GM18498 (cell line): Measurements from ENCODE around the gene KIAA1614.

Experiments
- ATAC-seq: cut with Tn5 transposase; IDR thresholded peaks from one replicate; pipeline ENCODE4 v1.9.1; 2021; ENCODE audit warnings: mild to moderate bottlenecking, moderate library complexity; ENCODE audit not compliant: unreplicated experiment

KIAA1614 gene

DNA sequence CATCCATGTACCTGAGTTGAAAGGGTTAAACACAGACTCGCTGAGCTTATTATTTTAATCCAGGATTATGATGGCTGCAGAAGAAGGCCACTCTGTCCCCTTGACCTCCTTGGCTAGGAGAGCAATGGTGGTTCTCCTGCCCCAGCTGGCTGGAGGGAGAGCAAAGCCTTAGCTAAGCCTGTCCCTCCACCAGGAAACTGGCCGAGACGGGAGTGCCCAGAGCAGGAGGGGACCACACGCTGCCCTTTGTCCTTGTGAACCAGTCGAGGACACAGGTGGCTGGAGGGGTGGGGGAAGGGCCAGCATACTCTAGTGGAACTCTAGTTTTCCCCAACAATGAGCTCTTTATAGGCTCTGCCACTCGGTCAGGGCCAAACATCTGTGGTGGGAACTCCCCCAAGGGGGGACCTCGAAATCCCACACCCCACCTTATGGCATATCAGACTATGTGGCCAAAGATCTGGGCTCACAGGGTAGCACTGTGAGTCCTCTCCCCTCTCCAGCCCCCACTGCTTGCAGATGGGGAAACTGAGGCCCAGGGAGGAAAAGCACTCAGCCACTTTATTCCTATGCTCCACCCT lies 12.9 kb downstream of the KIAA1614 start:
- no peak for ATAC-seq

DNA sequence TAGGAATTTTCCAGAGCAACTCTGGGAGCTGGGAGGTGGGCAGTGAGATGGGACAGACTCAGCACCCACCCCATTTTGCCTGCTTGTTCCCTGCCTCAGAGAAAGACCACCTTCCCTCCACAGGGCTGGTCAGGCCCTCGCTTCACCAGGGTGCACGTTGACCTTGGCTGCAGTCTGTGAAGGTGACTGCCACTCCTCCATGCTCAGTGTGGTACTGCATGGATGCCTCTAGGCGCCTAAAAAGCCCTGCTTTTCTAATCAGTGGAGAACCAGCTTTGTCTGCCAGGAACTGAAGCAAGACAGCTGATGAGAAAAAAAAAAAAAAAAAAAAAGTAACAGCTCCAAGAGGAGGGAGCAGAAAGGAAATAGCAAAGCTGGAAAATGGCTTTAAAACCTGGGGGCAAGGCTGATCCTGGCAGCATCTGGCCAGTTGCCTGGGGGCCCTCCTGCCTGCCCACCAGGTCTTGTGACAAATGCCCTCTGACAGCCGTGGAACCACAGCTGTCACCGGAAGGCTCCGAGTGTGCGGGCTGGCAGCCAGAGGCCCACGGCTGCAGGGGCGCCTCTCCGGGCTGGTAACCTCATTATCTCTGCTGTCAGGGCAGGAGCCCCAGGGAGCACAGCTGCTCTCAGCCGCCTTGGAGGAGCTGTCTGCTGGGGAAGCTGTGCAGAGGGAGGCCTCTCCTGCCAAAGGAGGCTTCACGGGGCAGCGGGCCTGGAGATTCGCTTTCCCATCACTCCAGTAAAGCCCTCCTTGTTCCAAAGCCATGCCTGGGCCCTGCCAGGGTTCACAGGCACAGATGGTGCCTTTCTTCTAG lies 13.7 kb downstream of the KIAA1614 start:
- ATAC-seq = peak; percentile 72

- ATAC-seq = no peak
These were observed 14.7 kb downstream of the KIAA1614 start for GRCh38 chr1:180927348-180927747.

DNA sequence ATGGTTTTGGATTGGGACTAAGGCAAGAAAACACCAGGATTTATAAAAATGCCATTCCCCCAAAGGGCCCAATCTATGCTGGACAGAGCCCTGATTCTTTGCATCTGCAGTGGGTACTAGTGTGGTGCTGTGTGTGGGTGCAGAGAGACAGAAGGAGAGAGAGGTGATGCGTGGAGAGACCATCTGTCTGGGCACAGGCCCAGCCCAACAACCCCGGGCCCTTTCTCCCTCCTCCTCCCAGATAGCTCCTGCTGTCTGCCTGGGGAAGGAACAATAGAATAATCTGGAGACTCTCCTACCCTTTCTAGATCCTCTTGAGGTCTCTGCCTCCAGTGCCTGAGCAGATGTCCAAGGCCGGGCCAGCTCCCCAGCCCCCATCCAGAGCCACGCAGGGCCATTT lies 15.1 kb downstream of the KIAA1614 start:
- ATAC-seq = no peak

DNA sequence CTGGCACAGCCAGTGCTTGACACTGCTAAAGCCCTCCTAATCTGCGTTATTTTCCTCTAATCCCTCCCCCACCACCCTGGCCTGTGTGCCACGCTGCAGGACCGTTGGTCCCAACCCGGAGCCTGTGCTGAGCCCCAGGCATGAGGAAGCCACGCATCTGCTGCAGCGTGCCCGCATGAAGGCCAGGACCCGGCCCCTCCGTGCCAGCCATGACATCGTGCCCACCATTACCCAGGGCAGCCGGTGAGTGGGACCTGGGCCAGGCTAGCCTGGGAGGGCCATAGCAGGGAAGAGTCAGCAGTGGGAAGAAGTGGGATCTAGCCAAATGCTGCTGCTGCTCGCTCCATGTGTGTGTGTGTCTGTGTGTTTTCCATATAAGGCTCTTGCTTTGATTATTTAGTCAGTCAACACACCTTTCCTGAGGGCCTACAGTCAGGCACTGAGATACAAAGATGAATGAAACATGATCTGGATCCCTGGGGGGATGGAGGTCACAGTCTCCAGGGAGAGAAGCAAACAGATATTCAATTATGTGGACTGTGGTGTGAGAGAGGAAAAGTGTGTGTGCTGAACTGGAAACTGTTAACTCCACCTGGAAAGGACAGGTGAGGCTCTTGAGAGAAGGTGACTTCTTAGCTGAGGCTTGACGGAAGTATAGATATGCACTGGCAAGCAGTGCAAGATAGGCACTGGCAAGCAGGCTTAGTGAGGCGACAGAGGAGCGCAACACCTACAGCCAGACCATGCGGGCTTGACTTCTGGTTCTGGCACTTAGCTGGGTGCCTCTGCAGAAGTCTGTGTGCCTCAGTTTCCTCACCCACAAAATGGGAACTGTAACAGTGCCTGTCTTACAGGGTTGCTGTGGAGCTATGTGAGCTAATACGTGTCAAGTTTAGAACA lies 15.9 kb downstream of the KIAA1614 start:
- no peak for ATAC-seq

DNA sequence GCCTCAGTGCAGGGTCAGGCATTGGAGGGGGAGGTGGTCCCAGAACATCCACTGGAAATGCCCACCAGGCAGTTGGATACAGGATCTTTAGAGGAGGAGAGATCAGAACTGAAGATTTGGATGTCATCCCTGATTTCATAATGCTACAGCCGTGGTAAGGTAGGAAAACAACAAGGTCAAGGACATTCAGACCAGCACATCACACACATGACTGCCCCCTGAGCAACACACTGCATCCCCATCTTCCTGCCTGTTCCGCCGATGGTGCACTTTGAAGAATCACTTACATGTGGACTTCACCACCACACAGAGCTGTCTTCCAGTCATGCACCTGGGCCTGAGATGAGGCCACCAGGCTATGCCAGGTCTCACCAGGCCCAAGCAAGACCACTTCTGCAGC lies 16.7 kb downstream of the KIAA1614 start:
- no peak for ATAC-seq

- no peak for ATAC-seq
These were observed 18.0 kb downstream of the KIAA1614 start for GRCh38 chr1:180930687-180931086.

DNA sequence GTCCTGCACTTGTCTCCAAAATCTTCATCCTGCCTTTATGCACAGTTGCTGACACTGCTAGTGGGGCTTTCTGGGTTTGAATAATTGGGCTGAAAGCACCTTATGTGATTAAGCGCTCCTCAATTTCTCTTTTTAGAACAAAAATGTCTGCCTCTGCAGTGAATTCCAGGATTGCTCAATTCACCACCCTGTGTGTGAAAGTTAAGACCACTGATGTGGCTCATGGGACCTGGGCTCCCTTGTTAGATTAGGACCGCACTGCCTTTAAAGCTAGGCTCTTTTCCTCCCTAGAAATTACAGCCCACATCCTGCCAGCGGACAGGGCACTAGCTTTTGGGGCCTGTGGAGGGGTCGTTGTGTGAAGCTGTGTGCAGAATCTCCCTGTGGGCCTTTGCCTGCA lies 18.8 kb downstream of the KIAA1614 start:
- no peak for ATAC-seq

DNA sequence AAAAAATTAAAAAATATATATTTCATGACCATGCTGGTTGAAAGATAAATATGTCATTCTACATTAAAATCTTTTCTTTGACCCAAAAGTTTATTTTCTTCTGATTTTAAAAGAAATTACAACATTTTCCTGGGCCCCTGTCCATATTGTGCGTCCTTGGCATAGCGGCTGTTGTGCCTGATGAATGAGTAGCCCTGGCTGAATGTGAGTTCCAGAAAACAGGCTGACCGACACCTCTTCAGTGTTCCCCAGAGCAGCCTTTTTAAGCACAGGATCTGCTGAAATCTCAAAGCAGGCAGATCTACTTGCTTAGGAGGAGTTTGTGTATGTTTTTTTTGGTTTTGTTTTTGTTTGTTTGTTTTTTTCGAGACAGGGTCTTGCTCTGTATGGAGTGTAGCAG lies 19.7 kb downstream of the KIAA1614 start:
- ATAC-seq = no peak

DNA sequence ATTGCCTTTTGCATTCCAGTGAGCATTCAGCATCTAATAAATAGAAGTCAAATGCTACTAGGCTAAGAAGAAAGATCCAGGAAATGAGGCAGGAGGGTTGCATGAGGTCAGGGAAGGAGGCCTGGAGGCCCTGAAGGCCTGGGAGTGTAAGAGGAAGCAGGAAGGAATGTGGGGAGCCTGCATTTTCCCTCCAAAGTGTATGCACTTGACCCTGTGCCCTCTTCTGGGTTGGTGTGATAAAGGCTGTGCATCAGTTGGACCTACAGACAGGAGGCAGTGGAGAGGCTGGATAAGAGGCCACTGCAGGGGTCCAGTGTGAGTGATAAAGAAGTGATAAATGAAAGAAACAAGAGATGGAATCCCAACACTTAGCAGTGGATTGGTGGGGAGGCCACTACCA lies 20.4 kb downstream of the KIAA1614 start:
- no peak for ATAC-seq

GRCh38 chr1:180934563-180934962 lies 21.9 kb downstream of the KIAA1614 start:
- ATAC-seq = no peak

DNA sequence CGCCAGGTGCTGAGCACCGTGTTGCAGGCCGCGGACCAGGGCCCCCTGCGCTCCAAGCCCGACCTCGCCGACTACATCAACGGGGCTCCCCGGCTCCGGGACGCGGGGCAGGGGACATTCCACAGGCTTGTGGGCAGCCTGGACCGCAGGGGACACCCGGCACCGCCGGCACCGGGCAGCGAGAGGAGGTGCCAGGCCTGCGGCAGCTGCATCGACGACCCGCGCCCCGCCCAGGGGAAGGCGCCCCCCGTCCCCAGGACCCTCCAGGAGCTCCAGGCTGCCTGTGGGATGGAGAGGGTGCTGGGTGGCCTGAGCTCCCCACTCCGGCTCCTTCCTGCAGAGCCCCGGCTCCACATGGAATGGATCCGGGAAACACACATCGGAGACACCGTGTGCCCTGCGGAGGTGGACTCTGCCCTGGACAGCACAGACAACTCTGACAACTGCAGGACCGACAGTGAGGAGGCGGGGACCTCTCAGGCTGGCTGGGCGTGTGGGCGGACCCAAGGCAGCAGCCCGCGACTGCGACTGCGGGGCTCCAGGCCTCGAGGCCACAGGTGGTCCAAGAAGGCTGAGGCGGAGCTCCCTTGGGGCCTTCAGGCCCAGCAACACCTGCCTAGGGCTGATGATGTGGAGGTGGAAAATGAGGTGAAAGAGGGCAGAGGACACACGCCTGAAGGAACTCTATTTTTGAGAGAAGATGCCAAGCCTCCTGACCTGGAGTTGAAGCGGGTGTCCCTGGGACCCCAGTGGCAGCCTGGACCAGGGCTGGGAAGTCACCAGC lies 22.8 kb downstream of the KIAA1614 start:
- no peak for ATAC-seq

GRCh38 chr1:180936110-180937011 lies 23.7 kb downstream of the KIAA1614 start:
- no peak for ATAC-seq

- no peak for ATAC-seq
These were observed 24.3 kb downstream of the KIAA1614 start for GRCh38 chr1:180937012-180937372.

GRCh38 chr1:180937624-180938225 lies 25.0 kb downstream of the KIAA1614 start:
- no peak for ATAC-seq

GRCh38 chr1:180939073-180939710 lies 26.5 kb downstream of the KIAA1614 start:
- ATAC-seq = no peak

DNA sequence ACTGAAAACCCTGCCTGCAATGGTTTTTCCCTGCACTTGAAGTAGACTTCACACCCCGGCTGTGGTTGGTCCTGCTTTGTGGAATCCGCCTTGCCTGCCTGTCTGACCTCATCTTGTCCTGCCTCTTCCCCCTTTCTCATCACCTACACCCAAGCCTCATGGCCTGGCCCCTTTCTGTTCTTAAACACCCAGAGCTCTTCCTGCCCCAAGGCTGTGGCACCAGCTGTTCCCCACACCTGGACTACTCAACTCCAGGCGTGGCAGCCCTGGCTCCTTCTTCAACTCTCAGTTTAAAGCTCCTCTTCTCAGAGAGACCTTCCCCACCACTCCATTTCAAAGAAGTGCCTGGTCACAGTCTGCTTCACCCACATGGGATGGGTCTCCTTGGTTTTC lies 27.0 kb downstream of the KIAA1614 start:
- no peak for ATAC-seq

- ATAC-seq = no peak
These were observed 27.7 kb downstream of the KIAA1614 start for GRCh38 chr1:180940445-180940844.
